NCI-H146 (cell line): ENCODE results near the gene AKAP6.
A peak's percentile ranks its signal among the peaks of the same experiment; 100 is the strongest.
"Not testable (repeated sequence)": the region's sequence is repeated elsewhere in the genome, so short reads cannot be mapped to it uniquely, and the experiment has no call there.

Experiments used
- DNase-seq: peaks from one replicate; lab custom pipeline; 2025; lab: John Stamatoyannopoulos, UW

AKAP6 gene

GRCh38 chr14:32443890-32444661 is 115.0 kb downstream of the AKAP6 start:
- no peak for DNase-seq

GRCh38 chr14:32447371-32447770 is 118.3 kb downstream of the AKAP6 start:
- DNase-seq = no peak

- DNase-seq = no peak
Observed at GRCh38 chr14:32449648-32450047, 120.5 kb downstream of the AKAP6 start.

GRCh38 chr14:32450919-32451675 is 122.0 kb downstream of the AKAP6 start:
- no peak for DNase-seq

- no peak for DNase-seq
Observed at GRCh38 chr14:32453857-32454810, 125.0 kb downstream of the AKAP6 start.

DNA sequence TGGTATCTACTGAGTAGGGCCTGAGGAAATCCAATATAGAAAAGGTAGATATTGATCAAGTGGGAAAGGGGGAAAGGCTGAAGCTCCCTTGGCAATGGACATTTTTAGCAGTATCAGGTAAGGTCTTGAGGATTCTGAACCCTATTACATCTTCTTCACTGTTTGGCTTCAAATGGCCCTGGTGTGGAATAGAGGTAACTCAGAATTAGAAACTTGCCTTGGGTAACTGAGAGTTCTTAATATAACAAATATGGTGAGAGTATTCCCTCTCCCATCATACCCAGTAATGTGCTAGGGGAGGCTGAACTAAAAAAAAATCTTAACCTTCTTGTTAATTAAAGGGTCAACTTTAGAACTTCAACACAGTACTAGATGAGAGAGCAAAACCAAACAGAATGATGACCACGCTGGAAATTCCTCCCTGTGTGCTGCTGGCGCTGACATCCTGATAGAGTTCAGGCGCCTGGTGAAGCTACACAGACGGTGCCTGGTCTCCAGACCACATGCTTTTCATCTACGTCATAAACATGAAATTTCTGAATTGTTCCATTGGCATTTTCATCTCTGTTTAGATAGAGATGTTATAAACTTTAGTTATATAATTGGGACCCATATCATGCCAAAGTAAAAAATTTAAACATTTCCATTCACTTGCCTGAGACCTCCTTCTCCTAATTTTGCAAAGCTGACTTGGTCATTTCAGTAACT is 128.3 kb downstream of the AKAP6 start:
- DNase-seq = no peak

DNA sequence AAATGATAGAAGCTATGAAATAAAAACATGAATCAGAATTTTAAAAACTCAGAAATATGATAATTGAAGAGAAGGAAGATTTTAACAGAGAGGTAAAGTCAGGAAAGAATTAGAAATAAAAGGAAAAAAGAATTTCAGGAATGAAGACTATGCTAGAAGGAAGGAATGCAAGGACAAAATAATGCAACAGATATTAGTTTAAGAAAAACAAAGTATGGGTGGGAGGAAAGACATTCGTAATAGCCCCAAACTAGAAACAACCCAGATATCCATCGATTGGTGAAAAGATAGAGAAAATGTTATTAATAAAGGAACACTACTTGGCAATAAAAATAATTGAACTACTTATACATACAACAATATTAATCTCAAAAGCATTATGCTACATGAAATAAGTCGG is 129.6 kb downstream of the AKAP6 start:
- DNase-seq = no peak

GRCh38 chr14:32460267-32460666 is 131.2 kb downstream of the AKAP6 start:
- DNase-seq = no peak

DNA sequence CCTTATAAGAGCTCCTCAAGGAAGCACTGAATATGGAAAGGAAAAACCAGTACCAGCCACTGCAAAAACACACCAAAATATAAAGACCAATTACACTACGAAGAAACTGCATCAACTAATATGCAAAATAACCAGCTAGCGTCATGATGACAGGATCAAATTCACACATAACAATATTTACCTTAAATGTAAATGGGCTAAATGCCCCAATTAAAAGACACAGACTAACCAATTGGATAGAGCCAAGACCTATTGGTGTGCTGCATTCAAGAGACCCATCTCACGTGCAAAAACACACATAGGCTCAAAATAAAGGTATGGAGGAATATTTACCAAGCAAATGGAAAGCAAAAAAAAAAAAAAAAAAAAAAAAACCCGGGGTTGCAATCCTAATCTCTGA is 133.5 kb downstream of the AKAP6 start:
- not testable (repeated sequence) for DNase-seq

- no peak for DNase-seq
Observed at GRCh38 chr14:32468955-32469354, 139.9 kb downstream of the AKAP6 start.

DNA sequence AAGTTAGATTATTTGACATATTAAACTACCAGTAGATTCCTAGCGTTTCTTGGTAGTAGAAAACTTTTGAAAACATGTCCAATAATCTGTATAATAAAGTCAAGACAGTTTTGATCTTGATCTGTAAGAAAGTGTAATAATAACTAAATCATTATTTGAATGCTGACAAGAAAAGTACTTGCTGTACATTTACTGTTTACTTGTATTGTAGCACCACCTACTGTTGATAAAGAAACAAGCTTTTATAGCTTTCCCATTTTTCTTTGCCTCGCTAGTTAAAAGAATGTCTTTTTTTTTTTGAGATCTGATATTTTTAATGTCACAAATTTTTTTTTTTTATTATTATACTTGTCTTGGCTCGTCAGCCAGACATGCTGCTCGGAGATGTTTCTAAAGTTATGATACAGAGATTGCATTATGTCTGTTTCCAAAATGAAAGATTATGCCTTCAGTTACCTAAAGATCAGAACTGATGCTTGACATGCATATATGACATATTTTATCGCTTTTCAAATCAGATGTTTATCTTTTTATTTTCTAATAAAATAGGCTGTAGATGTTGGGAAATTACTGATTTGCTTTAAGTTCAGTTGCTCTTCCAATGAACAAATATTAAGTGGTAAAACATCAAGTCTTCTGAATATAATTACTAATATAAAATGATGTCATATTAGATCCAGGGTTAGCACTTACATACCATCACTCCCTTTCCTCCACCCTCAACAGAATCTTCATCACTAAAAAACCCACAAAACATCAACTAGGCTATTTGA is 140.5 kb downstream of the AKAP6 start:
- peak; percentile 30 for DNase-seq

- no peak for DNase-seq
Observed at GRCh38 chr14:32470161-32470715, 141.1 kb downstream of the AKAP6 start.

DNA sequence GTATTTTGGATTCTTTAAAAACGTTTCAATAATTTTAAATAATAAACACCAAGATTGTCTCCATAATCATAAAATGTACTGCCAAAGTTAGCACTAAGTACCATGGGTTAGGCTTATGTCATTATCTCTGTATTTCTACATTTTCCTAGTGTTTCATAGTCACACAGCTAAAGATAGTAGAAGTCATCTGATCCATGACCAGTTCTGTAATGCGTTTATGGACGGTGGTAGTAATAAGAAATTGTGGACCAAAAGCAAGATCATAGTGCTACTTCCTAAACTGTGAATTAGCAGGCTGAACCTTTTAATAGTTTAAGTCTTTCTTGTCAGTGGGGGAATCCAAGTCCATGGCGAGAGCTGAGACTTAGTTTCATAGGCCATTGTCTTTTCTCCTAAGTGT is 142.1 kb downstream of the AKAP6 start:
- no peak for DNase-seq

GRCh38 chr14:32472076-32472475 is 143.0 kb downstream of the AKAP6 start:
- no peak for DNase-seq

DNA sequence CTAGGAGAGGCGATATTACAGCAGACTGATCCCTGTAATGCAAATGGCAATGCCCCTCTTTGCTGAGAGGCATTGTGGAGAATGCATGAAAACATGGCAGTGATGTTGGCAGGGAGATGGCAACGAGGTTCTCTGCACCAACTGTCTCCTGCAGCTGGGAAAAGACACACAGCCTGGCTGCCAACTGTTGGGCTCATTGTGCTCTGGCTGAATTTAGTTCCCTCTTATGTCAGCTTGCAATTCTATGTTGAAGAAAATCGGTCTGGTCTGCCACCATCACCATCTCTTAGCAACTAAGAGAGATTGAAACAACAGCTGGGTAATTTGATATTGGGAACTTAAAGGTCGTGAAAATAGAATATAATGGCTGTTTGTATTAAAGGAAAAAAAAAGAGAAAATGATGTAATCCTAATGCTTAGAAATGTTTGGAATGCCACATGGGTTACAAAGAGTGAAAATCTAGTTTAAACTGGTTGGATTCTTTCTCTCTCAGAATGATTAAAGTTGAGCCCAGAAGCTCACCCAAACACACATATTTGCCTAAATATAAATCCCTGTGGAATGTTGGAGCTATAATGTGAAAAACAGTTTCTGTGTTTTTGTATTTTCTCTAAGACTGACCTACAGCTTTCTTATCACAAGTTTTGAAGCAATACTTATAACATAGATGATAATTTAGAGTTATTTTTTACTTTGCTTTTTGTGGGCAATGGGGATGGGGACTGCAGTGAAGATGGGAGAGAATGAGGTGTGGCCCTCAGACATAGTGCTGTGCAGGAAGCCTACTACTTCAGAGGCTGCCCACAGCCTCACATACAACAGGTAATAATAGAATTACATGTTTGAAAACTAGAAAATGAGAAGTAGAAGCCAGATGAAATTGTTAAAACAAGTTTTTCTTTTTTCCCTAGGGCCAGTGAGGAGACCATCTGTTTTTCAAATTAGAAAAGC is 143.7 kb downstream of the AKAP6 start:
- DNase-seq = peak; percentile 23

GRCh38 chr14:32473464-32473855 is 144.4 kb downstream of the AKAP6 start:
- DNase-seq = no peak

GRCh38 chr14:32474478-32475195 is 145.5 kb downstream of the AKAP6 start:
- DNase-seq = no peak

- DNase-seq = no peak
Observed at GRCh38 chr14:32476532-32476931, 147.4 kb downstream of the AKAP6 start.

GRCh38 chr14:32477396-32477795 is 148.3 kb downstream of the AKAP6 start:
- no peak for DNase-seq
